DOHH2 (cell line): ENCODE measurements around the gene DNAI1.
"Not testable (repeated sequence)": the region's sequence is repeated elsewhere in the genome, so short reads cannot be mapped to it uniquely, and the experiment has no call there.

Source experiments
- H3F3A ChIP-seq: fragments of 200-600 bp; sonication (generic), shearing (Covaris generic); 2 replicates; pipeline ENCODE4 v1.6.0; 2016; ENCODE audit warnings: antibody characterized with exemption, mild to moderate bottlenecking; ENCODE audit not compliant: control insufficient read depth, insufficient read depth
- H3K27ac ChIP-seq: fragments of 200-600 bp; sonication (generic); 2 replicates; pipeline ENCODE4 v1.5.1; 2014; ENCODE audit warnings: low read depth, mild to moderate bottlenecking, low read length, moderate library complexity
- H3K27me3 ChIP-seq: fragments of 200-600 bp; sonication (generic); 2 replicates; pipeline ENCODE4 v1.6.1; 2014; ENCODE audit warnings: mild to moderate bottlenecking, low read length, mixed read lengths; ENCODE audit not compliant: control insufficient read depth
- H3K36me3 ChIP-seq: fragments of 200-600 bp; sonication (generic); 2 replicates; pipeline ENCODE4 v1.6.1; 2014; ENCODE audit warnings: mild to moderate bottlenecking, low read length, moderate library complexity, mixed read lengths; ENCODE audit not compliant: control insufficient read depth
- H3K4me1 ChIP-seq: fragments of 200-600 bp; sonication (generic); 2 replicates; pipeline ENCODE4 v1.6.1; 2014; ENCODE audit warnings: mild to moderate bottlenecking, low read length, mixed read lengths; ENCODE audit not compliant: control insufficient read depth
- H3K4me2 ChIP-seq: fragments of 200-600 bp; sonication (generic); 2 replicates; pipeline ENCODE4 v1.6.0; 2014; ENCODE audit warnings: mild to moderate bottlenecking, low read length, moderate library complexity
- H3K4me3 ChIP-seq: fragments of 200-600 bp; sonication (generic); 2 replicates; pipeline ENCODE4 v1.5.1; 2014; ENCODE audit warnings: mild to moderate bottlenecking, low read length, mixed read lengths
- H3K79me2 ChIP-seq: fragments of 200-600 bp; sonication (generic); 2 replicates; pipeline ENCODE4 v1.6.1; 2014; ENCODE audit warnings: mild to moderate bottlenecking, low read length, mixed read lengths; ENCODE audit not compliant: control insufficient read depth
- H3K9me2 ChIP-seq: fragments of 200-600 bp; sonication (generic); replicated peaks from 2 replicates; pipeline ENCODE4 v1.6.1; 2014; ENCODE audit warnings: mild to moderate bottlenecking, low read length, mixed read lengths; ENCODE audit not compliant: control insufficient read depth
- H3K9me3 ChIP-seq: fragments of 200-600 bp; sonication (generic); 2 replicates; pipeline ENCODE4 v1.6.1; 2014; ENCODE audit warnings: antibody characterized with exemption, low read length, mixed read lengths; ENCODE audit not compliant: control insufficient read depth, insufficient read depth
- H4K20me1 ChIP-seq: fragments of 200-600 bp; sonication (generic); 2 replicates; pipeline ENCODE4 v1.6.0; 2014; ENCODE audit warnings: low read depth, mild to moderate bottlenecking, antibody characterized with exemption, low read length, moderate library complexity; ENCODE audit not compliant: control insufficient read depth, insufficient read depth
- EZH2phosphoT487 ChIP-seq: fragments of 200-600 bp; sonication (generic); IDR thresholded peaks from 2 replicates; pipeline ENCODE4 v1.6.1; 2017; ENCODE audit warnings: borderline replicate concordance, mild to moderate bottlenecking, antibody characterized with exemption, low read length, moderate library complexity, mixed read lengths
- TF ChIP-seq, protein P1 (sequence below): fragments of 200-600 bp; sonication (generic); IDR thresholded peaks from one replicate; pipeline ENCODE4 v1.5.1; 2014; ENCODE audit warnings: antibody characterized with exemption, mild to moderate bottlenecking, low read depth, low read length; ENCODE audit not compliant: poor library complexity, severe bottlenecking

The DNAI1 gene

DNA sequence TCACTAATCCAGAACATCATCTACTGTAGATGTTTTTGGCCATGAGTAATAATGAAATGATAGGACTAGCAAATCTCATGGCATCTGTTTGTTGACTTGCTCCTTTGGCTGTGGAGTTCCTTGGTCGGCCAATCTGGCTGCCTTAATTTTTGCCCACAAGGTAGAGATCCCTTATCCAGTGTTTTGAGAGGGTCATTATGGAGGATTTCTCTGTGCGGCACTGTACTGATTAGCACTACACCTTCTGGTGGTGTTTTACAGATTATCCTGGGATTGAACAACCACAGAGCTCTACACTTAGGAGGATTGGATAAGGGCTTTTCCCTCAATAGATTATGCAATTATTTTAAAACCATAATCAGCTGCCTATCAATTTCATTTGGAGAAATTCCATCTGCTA lies 67.4 kb downstream of the DNAI1 start:
- Histone ChIP-seq H3K4me1 (peaks cover 11% of the 10 kb centered on the region), H3F3A (no peaks in the 10 kb centered on the region)

DNA sequence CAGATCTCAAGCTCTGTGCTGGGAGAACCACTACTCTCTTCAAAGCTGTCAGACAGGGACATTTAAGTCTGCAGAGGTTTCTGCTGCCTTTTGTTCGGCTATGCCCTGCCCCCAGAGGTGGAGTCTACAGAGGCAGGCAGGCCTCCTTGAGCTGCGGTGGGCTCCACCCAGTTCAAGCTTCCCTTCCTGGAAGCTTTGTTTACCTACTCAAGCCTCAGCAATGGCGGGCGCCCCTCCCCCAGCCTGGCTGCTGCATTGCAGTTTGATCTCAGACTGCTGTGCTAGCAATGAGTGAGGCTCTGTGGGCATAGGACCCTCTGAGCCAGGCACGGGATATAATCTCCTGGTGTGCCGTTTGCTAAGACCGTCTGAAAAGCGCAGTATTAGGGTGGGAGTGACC lies 73.4 kb downstream of the DNAI1 start:
- H3K9me2 ChIP-seq, H3K36me3 ChIP-seq, H3K27ac ChIP-seq, H3F3A ChIP-seq, H3K4me2 ChIP-seq, H3K9me3 ChIP-seq, H3K4me3 ChIP-seq, H3K4me1 ChIP-seq, H3K79me2 ChIP-seq, H4K20me1 ChIP-seq: not testable (repeated sequence)
- H3K27me3 ChIP-seq = peaks cover 18% of the 10 kb centered on the region; the same call in 1 of the 2 replicates

More for the DNA sequence above, 67.4 kb downstream of the DNAI1 start:
- Histone ChIP-seq H3K9me2 (no peaks in the 10 kb centered on the region), H3K9me3 (no peaks in the 10 kb centered on the region), H3K27me3 (peaks cover 38% of the 10 kb centered on the region), H3K4me3 (no peak overlapping the region), H4K20me1 (no peaks in the 10 kb centered on the region), H3K27ac (no peak overlapping the region), H3K79me2 (no peaks in the 10 kb centered on the region), H3K36me3 (no peaks in the 10 kb centered on the region), H3K4me2 (no peak overlapping the region)
- TF ChIP-seq EZH2phosphoT487 = no peak
- TF ChIP-seq, protein P1, sequence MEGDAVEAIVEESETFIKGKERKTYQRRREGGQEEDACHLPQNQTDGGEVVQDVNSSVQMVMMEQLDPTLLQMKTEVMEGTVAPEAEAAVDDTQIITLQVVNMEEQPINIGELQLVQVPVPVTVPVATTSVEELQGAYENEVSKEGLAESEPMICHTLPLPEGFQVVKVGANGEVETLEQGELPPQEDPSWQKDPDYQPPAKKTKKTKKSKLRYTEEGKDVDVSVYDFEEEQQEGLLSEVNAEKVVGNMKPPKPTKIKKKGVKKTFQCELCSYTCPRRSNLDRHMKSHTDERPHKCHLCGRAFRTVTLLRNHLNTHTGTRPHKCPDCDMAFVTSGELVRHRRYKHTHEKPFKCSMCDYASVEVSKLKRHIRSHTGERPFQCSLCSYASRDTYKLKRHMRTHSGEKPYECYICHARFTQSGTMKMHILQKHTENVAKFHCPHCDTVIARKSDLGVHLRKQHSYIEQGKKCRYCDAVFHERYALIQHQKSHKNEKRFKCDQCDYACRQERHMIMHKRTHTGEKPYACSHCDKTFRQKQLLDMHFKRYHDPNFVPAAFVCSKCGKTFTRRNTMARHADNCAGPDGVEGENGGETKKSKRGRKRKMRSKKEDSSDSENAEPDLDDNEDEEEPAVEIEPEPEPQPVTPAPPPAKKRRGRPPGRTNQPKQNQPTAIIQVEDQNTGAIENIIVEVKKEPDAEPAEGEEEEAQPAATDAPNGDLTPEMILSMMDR = no peak

DNA sequence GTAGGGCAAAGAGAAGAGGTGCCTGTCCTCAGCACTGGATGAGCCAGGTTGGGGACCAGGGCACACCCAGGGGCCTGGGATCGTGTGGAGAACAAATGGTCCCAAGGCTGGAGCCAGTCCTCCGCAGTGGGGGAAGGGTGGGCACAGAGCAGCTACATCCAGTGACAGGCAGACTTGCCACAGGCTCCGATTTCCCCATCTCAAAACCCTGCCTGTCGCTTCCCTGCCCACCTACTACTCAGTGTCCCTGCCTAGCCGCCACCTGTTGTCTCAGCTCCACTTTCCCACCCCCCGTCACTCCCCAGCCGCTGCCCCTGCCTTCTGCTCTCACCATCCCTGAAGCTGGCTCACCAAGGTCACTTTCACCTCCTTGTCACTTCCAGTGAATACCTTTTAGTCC lies 78.1 kb downstream of the DNAI1 start:
- Histone ChIP-seq H4K20me1 (no peaks in the 10 kb centered on the region), H3K27me3 (peaks cover 18% of the 10 kb centered on the region; the same call in 1 of the 2 replicates), H3K27ac (no peak overlapping the region), H3K4me2 (no peak overlapping the region), H3K9me3 (no peaks in the 10 kb centered on the region), H3K4me3 (no peak overlapping the region), H3K4me1 (no peaks in the 10 kb centered on the region), H3K36me3 (no peaks in the 10 kb centered on the region), H3K9me2 (no peaks in the 10 kb centered on the region), H3K79me2 (no peaks in the 10 kb centered on the region), H3F3A (no peaks in the 10 kb centered on the region)
- no peak for TF ChIP-seq EZH2phosphoT487
- TF ChIP-seq, protein P1 = no peak

DNA sequence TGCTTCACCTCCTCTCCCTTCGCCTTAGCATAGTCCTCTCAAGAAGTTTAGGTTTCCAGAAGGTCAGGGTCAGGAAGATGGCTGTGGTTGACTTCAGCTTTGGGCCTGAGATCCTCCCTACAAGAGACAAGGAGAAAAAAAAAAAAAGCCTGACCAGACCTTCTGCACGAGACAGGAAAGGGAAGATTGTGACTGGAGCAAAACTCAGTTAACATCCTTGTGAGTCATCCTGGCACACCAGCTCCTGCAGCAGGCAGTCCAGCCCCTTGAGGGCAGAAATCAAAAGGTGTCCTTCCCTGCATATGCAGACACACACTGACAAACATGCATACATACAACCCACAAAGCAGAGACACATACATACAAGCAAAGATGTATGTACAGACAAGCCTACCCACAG lies 82.2 kb downstream of the DNAI1 start:
- Histone ChIP-seq H3K79me2 (no peaks in the 10 kb centered on the region), H3K27me3 (peaks cover 4% of the 10 kb centered on the region; the same call in 1 of the 2 replicates), H3K4me2 (no peak overlapping the region), H3K27ac (no peak overlapping the region), H3F3A (no peaks in the 10 kb centered on the region), H4K20me1 (no peaks in the 10 kb centered on the region), H3K9me3 (no peaks in the 10 kb centered on the region), H3K4me1 (no peaks in the 10 kb centered on the region), H3K36me3 (no peaks in the 10 kb centered on the region), H3K4me3 (no peak overlapping the region), H3K9me2 (no peaks in the 10 kb centered on the region)
- TF ChIP-seq EZH2phosphoT487 = no peak
- TF ChIP-seq, protein P1 = no peak
